PC-3 (cell line): ENCODE measurements around the gene MEGF10. TPM values are rescaled to one million over a fixed set of nuclear protein-coding genes. Genes with fewer than 3 reads are reported as not detected.

Source experiments
- ATAC-seq: fragments of 200-7000 bp; cut with Tn5 transposase; 2 replicates; pipeline ENCODE4 v1.9.1; 2020; ENCODE audit warnings: mild to moderate bottlenecking, moderate library complexity
- BruUV-seq: library from RNA; stranded (reverse); fragments of 400-500 nt; replicated peaks from 2 replicates; lab custom pipeline; 2021; lab: Mats Ljungman, UMichigan
- CTCF ChIA-PET: fragments of 300-600 bp; sonication (Branson Sonifier 250); formaldehyde crosslinking; loops from one replicate; lab custom pipeline; 2022; ENCODE audit warnings: antibody characterized with exemption; lab: Charles Lee
- POLR2A ChIA-PET: fragments of 300-600 bp; sonication (Branson Sonifier 250); formaldehyde crosslinking; loops from one replicate; lab custom pipeline; 2022; ENCODE audit warnings: antibody characterized with exemption; ENCODE audit not compliant: unreplicated experiment; lab: Charles Lee
- DNase-seq: peaks from one replicate; pipeline ENCODE4 v3.0.0-alpha.2; 2015
- H2AFZ ChIP-seq: fragments of 300-600 bp; sonication (generic); 2 replicates; pipeline ENCODE4 v1.6.0; 2016; ENCODE audit warnings: antibody characterized with exemption, low read length
- H3F3A ChIP-seq: fragments of 300-600 bp; sonication (generic); one replicate; pipeline ENCODE4 v1.6.0; 2017; ENCODE audit warnings: antibody characterized with exemption, low read length, control low read depth, mild to moderate bottlenecking; ENCODE audit not compliant: unreplicated experiment
- H3K27ac ChIP-seq: fragments of 300-600 bp; sonication (generic); 2 replicates; pipeline ENCODE4 v1.5.1; 2016; ENCODE audit warnings: mild to moderate bottlenecking, low read length
- H3K27me3 ChIP-seq: fragments of 300-600 bp; sonication (generic); 2 replicates; pipeline ENCODE4 v1.6.1; 2016; ENCODE audit warnings: low read length, mixed read lengths
- H3K36me3 ChIP-seq: fragments of 300-600 bp; sonication (generic); 2 replicates; pipeline ENCODE4 v1.6.1; 2016; ENCODE audit warnings: low read depth, mixed run types, low read length, mixed read lengths
- H3K4me1 ChIP-seq: fragments of 300-600 bp; sonication (generic); 2 replicates; pipeline ENCODE4 v1.5.1; 2016; ENCODE audit warnings: low read length; ENCODE audit not compliant: insufficient read depth
- H3K4me2 ChIP-seq: fragments of 300-600 bp; sonication (generic); 2 replicates; pipeline ENCODE4 v1.6.0; 2016; ENCODE audit warnings: low read length
- H3K4me3 ChIP-seq: fragments of 300-600 bp; sonication (generic); 2 replicates; pipeline ENCODE4 v1.5.1; 2016; ENCODE audit warnings: mild to moderate bottlenecking, low read length, mixed read lengths
- H3K79me2 ChIP-seq: fragments of 300-600 bp; sonication (generic); 2 replicates; pipeline ENCODE4 v1.6.1; 2017; ENCODE audit warnings: low read length, mixed read lengths
- H3K9ac ChIP-seq: fragments of 300-600 bp; sonication (generic); 2 replicates; pipeline ENCODE4 v1.6.0; 2016; ENCODE audit warnings: mild to moderate bottlenecking, low read length
- H3K9me2 ChIP-seq: fragments of 300-600 bp; sonication (generic); replicated peaks from 2 replicates; pipeline ENCODE4 v1.6.1; 2016; ENCODE audit warnings: mixed run types, low read length, mixed read lengths
- H3K9me3 ChIP-seq: fragments of 300-600 bp; sonication (generic); 2 replicates; pipeline ENCODE4 v1.6.1; 2016; ENCODE audit warnings: low read length, mixed read lengths
- H4K20me1 ChIP-seq: fragments of 300-600 bp; sonication (generic); 2 replicates; pipeline ENCODE4 v1.6.1; 2016; ENCODE audit warnings: low read length, mixed read lengths
- EZH2 ChIP-seq: fragments of 300-600 bp; sonication (generic); IDR thresholded peaks from one replicate; pipeline ENCODE4 v1.6.1; 2017; ENCODE audit warnings: antibody characterized with exemption, mild to moderate bottlenecking, low read length; ENCODE audit not compliant: unreplicated experiment
- EZH2phosphoT487 ChIP-seq: fragments of 300-600 bp; sonication (generic); IDR thresholded peaks from 2 replicates; pipeline ENCODE4 v1.6.1; 2018; ENCODE audit warnings: mild to moderate bottlenecking, antibody characterized with exemption, low read length, borderline replicate concordance
- intact Hi-C: fragments of 100-400 bp; cut with micrococcal nuclease; formaldehyde crosslinking; loops from 2 replicates; pipeline ENCODE4 v1.9.0; 2023
- total RNA-seq: library from RNA; depleted of rRNA; stranded (reverse); fragments of >200 nt; gene quantifications from 2 replicates; pipeline ENCODE4 v1.2.3, GENCODE V29; 2014
- TF ChIP-seq, protein P1 (sequence below): fragments of 300-600 bp; sonication (generic); conservative IDR thresholded peaks from 2 replicates; pipeline ENCODE4 v1.5.1; 2017; ENCODE audit warnings: antibody characterized with exemption, low read depth, mild to moderate bottlenecking, low read length

Gene MEGF10
- total RNA-seq, 1 experiment from 2014 or later: not detected

DNA sequence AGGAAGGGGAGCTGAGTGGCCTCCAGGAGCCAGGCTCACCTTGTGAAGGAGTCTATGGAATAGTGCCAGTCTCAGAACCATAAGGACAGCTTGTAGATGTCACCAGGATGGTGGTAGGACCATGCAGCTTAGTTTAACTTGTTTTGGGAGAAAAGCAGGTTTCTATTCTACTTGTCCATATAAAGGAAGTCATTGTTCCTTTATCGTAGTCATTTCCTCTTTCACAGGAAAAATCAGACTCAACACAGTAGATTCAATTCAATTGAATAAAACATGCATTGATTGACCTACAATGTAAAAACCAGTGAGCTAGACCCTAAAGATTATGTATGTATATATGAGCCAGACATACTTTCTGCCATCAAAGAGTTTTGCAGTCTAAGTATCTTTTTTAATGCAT, 53.3 kb downstream of the MEGF10 start:
- intact Hi-C loops: no loop called here
- H3F3A ChIP-seq: no peaks in the 10 kb centered on the region
- BruUV-seq: no TSS peak
- POLR2A ChIA-PET: no interaction called here
- no peaks in the 10 kb centered on the region for H3K9me3 ChIP-seq
- H3K27me3 ChIP-seq: peaks cover 65% of the 10 kb centered on the region
- no peak for ATAC-seq
- no peak overlapping the region for H3K27ac ChIP-seq
- CTCF ChIA-PET: no interaction called here
- no peak overlapping the region for H3K4me3 ChIP-seq
- no peaks in the 10 kb centered on the region for H3K79me2 ChIP-seq
- TF ChIP-seq EZH2phosphoT487 (no peak), EZH2 (no peak)
- TF ChIP-seq, protein P1, sequence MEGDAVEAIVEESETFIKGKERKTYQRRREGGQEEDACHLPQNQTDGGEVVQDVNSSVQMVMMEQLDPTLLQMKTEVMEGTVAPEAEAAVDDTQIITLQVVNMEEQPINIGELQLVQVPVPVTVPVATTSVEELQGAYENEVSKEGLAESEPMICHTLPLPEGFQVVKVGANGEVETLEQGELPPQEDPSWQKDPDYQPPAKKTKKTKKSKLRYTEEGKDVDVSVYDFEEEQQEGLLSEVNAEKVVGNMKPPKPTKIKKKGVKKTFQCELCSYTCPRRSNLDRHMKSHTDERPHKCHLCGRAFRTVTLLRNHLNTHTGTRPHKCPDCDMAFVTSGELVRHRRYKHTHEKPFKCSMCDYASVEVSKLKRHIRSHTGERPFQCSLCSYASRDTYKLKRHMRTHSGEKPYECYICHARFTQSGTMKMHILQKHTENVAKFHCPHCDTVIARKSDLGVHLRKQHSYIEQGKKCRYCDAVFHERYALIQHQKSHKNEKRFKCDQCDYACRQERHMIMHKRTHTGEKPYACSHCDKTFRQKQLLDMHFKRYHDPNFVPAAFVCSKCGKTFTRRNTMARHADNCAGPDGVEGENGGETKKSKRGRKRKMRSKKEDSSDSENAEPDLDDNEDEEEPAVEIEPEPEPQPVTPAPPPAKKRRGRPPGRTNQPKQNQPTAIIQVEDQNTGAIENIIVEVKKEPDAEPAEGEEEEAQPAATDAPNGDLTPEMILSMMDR: no peak
- H3K9ac ChIP-seq: no peak overlapping the region
- no peaks in the 10 kb centered on the region for H3K36me3 ChIP-seq
- H3K9me2 ChIP-seq: no peaks in the 10 kb centered on the region
- no peaks in the 10 kb centered on the region for H4K20me1 ChIP-seq
- DNase-seq: no peak
- H2AFZ ChIP-seq: no peak overlapping the region
- no peak overlapping the region for H3K4me2 ChIP-seq
- H3K4me1 ChIP-seq: no peaks in the 10 kb centered on the region

DNA sequence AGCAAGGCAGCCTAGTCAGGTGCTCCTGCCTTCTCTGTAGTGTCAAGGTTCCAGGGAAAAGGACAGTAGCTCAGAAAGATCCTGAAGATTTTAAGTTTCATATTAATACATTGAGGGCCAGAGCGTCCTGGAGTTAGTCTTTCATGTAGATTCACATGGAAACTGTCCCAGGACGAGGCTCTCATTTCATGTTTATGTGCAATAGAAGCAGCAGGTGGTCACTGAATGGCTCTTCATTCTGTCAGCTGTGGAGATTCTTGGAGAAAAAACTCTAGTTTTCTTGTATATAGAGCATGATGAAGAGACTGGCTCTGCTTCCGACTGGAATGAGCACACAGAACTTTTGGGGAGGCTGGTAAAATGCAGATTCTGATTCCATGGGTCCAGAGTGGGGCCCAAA, 54.3 kb downstream of the MEGF10 start:
- H4K20me1 ChIP-seq: no peaks in the 10 kb centered on the region
- DNase-seq (no peak), ATAC-seq (no peak)
- ChIA-PET CTCF (no interaction called here), POLR2A (no interaction called here)
- H3F3A ChIP-seq: no peaks in the 10 kb centered on the region
- no peak overlapping the region for H3K4me2 ChIP-seq
- H3K27me3 ChIP-seq: peaks cover 58% of the 10 kb centered on the region
- H3K9ac ChIP-seq: no peak overlapping the region
- H3K9me2 ChIP-seq: no peaks in the 10 kb centered on the region
- intact Hi-C loops: no loop called here
- H2AFZ ChIP-seq: no peak overlapping the region
- no TSS peak for BruUV-seq
- no peaks in the 10 kb centered on the region for H3K79me2 ChIP-seq
- no peak overlapping the region for H3K4me3 ChIP-seq
- no peaks in the 10 kb centered on the region for H3K9me3 ChIP-seq
- no peaks in the 10 kb centered on the region for H3K4me1 ChIP-seq
- H3K27ac ChIP-seq: no peak overlapping the region
- TF ChIP-seq EZH2 (no peak), EZH2phosphoT487 (no peak)
- TF ChIP-seq, protein P1: no peak
- H3K36me3 ChIP-seq: no peaks in the 10 kb centered on the region

DNA sequence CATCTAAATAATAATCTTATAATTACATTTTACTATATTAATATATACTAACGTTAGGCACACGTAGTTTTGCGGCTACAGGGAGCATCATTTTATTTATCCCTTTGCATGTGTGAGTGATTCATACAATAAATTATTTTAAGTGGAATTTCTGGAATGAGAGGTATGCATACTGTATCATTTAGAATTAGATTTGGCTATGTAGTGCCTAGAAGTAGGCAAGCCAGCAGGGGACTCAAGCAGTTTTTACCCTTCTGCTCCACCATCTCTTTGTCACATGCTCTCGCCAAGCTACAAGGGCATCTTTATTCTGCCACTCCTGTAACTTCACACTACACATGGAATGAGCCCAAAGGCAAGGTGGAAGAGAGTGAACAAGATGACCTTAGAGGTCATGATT, 60.8 kb downstream of the MEGF10 start:
- H3K9ac ChIP-seq: no peak overlapping the region
- H3K27me3 ChIP-seq: peaks cover 42% of the 10 kb centered on the region
- no peak overlapping the region for H3K4me2 ChIP-seq
- H3F3A ChIP-seq: no peaks in the 10 kb centered on the region
- no peaks in the 10 kb centered on the region for H3K4me1 ChIP-seq
- ATAC-seq (no peak), DNase-seq (no peak)
- no peak overlapping the region for H3K4me3 ChIP-seq
- H4K20me1 ChIP-seq: no peaks in the 10 kb centered on the region
- H3K36me3 ChIP-seq: no peaks in the 10 kb centered on the region
- no peaks in the 10 kb centered on the region for H3K9me2 ChIP-seq
- BruUV-seq: no TSS peak
- no peak overlapping the region for H3K27ac ChIP-seq
- TF ChIP-seq, protein P1: no peak
- TF ChIP-seq EZH2phosphoT487 (no peak), EZH2 (no peak)
- intact Hi-C loops: no loop called here
- no peak overlapping the region for H2AFZ ChIP-seq
- CTCF ChIA-PET: no interaction called here
- POLR2A ChIA-PET: no interaction called here
- H3K9me3 ChIP-seq: no peaks in the 10 kb centered on the region
- H3K79me2 ChIP-seq: no peaks in the 10 kb centered on the region
